Lower lobe of right lung (tissue), 2 donors: ENCODE measurements around the gene GP9. TPM values are rescaled to one million over a fixed set of nuclear protein-coding genes. Genes with fewer than 3 reads are reported as not detected.
A peak's percentile ranks its signal among the peaks of the same experiment; 100 is the strongest.

Experiments
- ATAC-seq, 2 donors: fragments of 200-7000 bp; cut with Tn5 transposase; one replicate each; pipeline ENCODE4 v1.9.1; 2020 to 2022; ENCODE audit warnings: mild to moderate bottlenecking in 2 of 2, moderate library complexity in 2 of 2
- DNase-seq: peaks from one replicate; pipeline ENCODE4 v3.0.0-alpha.2; 2020
- H3K27ac ChIP-seq: fragments of 200-600 bp; one replicate; pipeline ENCODE4 v1.8.0; 2022
- H3K27me3 ChIP-seq: fragments of 200-600 bp; one replicate; pipeline ENCODE4 v1.8.0; 2022; ENCODE audit warnings: low read depth
- H3K36me3 ChIP-seq: fragments of 200-600 bp; one replicate; pipeline ENCODE4 v1.8.0; 2022; ENCODE audit warnings: mild to moderate bottlenecking
- H3K4me1 ChIP-seq: fragments of 200-600 bp; one replicate; pipeline ENCODE4 v1.8.0; 2022
- H3K4me3 ChIP-seq: fragments of 200-600 bp; one replicate; pipeline ENCODE4 v1.8.0; 2022; ENCODE audit warnings: mild to moderate bottlenecking
- H3K9me3 ChIP-seq: fragments of 200-600 bp; one replicate; pipeline ENCODE4 v1.8.0; 2022
- CTCF ChIP-seq: fragments of 200-600 bp; IDR thresholded peaks from one replicate; pipeline ENCODE4 v1.8.0; 2022; ENCODE audit warnings: antibody characterized with exemption, mild to moderate bottlenecking
- intact Hi-C: fragments of 100-400 bp; cut with DNase I; formaldehyde crosslinking; loops from one replicate; pipeline ENCODE4 v1.11.0; 2022
- total RNA-seq: library from RNA; stranded (reverse); fragmentation: NEBNext Ultra II Directional; extraction: Animal tissue kit (Norgen Biotek cat#: 25700); gene quantifications from one replicate; pipeline ENCODE4 v1.2.1, GENCODE V29; 2021
- donor health status: DM: no; HTN: yes; CAD: no; lungs with severe emphysema.

Gene GP9
- total RNA-seq, 1 donor from 2014 or later: 2.6 TPM

- no peak overlapping the region for H3K4me3 ChIP-seq
- DNase-seq (peak; percentile 60), ATAC-seq (peak; percentile 11 to 45)
- peaks cover 70% of the 10 kb centered on the region for H3K4me1 ChIP-seq
- H3K36me3 ChIP-seq: no peaks in the 10 kb centered on the region
- peak overlapping the region; percentile 84 for H3K27ac ChIP-seq
- intact Hi-C loops: no loop called here
- H3K9me3 ChIP-seq: no peaks in the 10 kb centered on the region
- no peak for TF ChIP-seq CTCF
- H3K27me3 ChIP-seq: no peaks in the 10 kb centered on the region
These were observed 44.2 kb upstream of the GP9 start for GRCh38 chr3:129016356-129016719.

DNA sequence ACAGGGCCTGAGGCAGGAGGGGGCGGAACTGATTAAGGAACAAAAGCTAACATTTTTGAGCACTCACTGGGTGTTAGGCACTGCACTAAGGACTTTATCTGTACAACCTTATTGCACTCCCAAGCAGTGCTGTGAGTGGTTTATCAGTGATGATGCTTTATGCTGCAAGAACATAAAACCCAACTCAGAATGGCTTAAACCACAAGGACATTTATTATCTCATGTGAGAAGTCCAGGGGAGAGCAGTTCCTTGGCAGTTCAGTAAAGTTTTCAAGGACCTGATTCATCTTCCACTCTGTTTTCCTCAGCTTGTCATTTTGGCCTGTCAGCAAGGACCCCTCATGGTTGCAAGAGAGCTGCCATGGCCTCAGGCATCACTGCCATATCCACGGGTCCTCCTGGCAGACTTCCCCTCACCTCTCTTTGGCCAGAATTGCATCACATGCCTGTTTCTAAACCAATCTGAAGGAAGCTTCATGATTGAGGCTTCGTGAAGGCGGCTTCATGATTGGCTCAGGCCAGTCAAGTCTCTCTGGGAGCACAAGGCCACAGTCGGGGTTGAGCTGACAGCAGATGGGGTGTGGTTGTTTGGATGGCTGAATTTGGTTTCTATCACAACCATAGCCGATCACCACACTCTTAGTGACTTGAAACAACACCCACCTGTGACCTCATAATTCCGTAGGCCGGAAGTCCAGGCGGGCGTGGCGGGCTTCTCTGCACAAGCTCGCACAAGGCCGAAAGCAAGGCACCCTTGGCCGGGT lies 43.7 kb upstream of the GP9 start:
- DNase-seq (peak; percentile 70), ATAC-seq (peak; percentile 33 to 57)
- no peaks in the 10 kb centered on the region for H3K27me3 ChIP-seq
- peak overlapping the region; percentile 84 for H3K27ac ChIP-seq
- no peak overlapping the region for H3K4me3 ChIP-seq
- intact Hi-C loops: no loop called here
- no peaks in the 10 kb centered on the region for H3K9me3 ChIP-seq
- TF ChIP-seq CTCF: no peak
- peaks cover 75% of the 10 kb centered on the region for H3K4me1 ChIP-seq
- no peaks in the 10 kb centered on the region for H3K36me3 ChIP-seq

DNA sequence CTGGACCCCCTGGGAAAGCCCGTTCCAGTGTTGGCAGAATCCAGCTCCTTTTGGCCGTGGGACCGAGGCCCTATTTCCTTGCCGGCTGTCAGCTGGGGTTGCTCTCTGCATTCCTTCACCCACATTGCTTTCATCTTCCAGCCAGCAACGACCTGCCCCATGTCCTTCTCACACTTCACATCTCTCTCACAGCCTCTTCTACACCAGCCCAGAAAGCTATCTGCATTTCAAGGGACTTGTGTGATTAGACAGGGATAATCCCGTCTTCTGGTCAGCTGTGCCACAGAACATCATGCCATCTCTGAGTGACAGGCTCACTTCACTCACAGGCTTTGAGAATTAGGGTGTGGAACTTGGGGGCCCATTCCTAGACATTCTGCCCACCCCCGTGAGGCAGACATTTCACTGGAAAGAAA lies 43.1 kb upstream of the GP9 start:
- Histone ChIP-seq H3K4me3 (no peak overlapping the region), H3K4me1 (peaks cover 79% of the 10 kb centered on the region), H3K9me3 (no peaks in the 10 kb centered on the region), H3K27ac (peak overlapping the region; percentile 84), H3K36me3 (no peaks in the 10 kb centered on the region), H3K27me3 (no peaks in the 10 kb centered on the region)
- intact Hi-C loops: no loop called here
- ATAC-seq (no peak), DNase-seq (no peak)
- TF ChIP-seq CTCF: no peak

GRCh38 chr3:129018271-129018670 lies 42.3 kb upstream of the GP9 start:
- TF ChIP-seq CTCF: no peak
- DNase-seq (no peak), ATAC-seq (no peak)
- Histone ChIP-seq H3K36me3 (no peaks in the 10 kb centered on the region), H3K27me3 (no peaks in the 10 kb centered on the region), H3K9me3 (no peaks in the 10 kb centered on the region), H3K4me3 (no peak overlapping the region), H3K4me1 (peaks cover 86% of the 10 kb centered on the region), H3K27ac (peak overlapping the region; percentile 84)
- intact Hi-C loops: no loop called here

- H3K4me3 ChIP-seq: no peak overlapping the region
- DNase-seq (no peak), ATAC-seq (no peak)
- H3K27ac ChIP-seq: peak overlapping the region; percentile 84
- no peaks in the 10 kb centered on the region for H3K27me3 ChIP-seq
- H3K9me3 ChIP-seq: no peaks in the 10 kb centered on the region
- H3K4me1 ChIP-seq: peaks cover 86% of the 10 kb centered on the region
- H3K36me3 ChIP-seq: no peaks in the 10 kb centered on the region
- TF ChIP-seq CTCF: no peak
- intact Hi-C loops: no loop called here
These were observed 41.8 kb upstream of the GP9 start for GRCh38 chr3:129018751-129019150.
